ENCODE results near the gene NSMCE1. TPM values are rescaled to one million over a fixed set of nuclear protein-coding genes. Genes with fewer than 3 reads are reported as not detected.
"Not testable (repeated sequence)": the region's sequence is repeated elsewhere in the genome, so short reads cannot be mapped to it uniquely, and the experiment has no call there.

NSMCE1 gene
- total RNA-seq, 8 experiments from 2014 or later = 52.1 to 81.8 (median 59.5) TPM

DNA sequence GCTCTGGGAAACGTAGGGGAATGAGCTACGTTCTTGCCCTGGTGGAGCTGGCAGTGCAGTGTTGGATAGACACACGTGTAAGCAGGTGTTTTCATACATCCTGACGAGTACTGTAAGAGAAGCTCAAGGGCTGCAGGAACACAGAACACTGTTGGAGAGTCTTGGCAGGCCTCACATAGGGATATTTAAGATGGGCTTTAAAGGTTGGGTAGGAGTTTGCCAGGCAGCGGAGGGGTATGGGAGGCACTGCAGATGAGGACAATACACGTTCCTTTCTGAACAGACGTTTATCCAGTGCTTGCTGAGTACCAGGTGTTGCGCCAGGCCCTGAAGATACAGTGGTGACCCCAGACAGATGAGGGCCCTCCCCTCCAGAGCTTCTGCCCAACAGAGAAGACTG, 59.0 kb downstream of the NSMCE1 start:
- Histone ChIP-seq H3K4me1 (replicated peaks in 1 of 2) (peaks cover 3% of the 10 kb centered on the region in 2 donors), H3K27ac (no peak overlapping the region), H3K4me3 (no peak overlapping the region)
- in situ Hi-C loops (cut with MboI; ENCODE audit: low pct_unique_long_range_greater_than_20kb in 2 of 9, low sequenced_read_pairs in 9 of 9, unreplicated experiment in 9 of 9) = no loop called here
- 60 to 100% (median 90%) methylated on average over 1 to 6 of the region's 8 CpGs; no CpG with 5 or more reads in 4 of the 10 experiments for WGBS, 10 experiments
- ATAC-seq (replicated peaks in 6 of 8) = no peak

DNA sequence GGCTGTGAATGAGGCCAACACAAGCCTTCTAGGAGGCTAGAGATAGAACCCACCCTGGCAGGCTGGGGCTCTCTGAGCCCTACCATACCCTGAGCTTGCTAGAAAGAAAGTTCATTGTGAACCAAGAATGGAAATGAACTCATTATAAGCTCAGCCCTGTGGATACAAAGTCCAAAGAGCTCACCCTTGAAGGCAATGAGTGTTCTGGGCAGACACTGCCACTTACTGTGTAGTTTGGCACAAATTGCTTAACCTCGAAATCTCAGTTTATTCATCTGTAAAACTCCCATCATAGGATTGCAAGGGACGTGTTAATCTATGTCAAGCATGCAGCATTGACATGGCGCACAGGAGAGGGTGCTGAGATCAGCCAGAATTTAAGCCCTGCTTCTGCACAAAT, 59.8 kb downstream of the NSMCE1 start:
- in situ Hi-C loops (cut with MboI; ENCODE audit: low pct_unique_long_range_greater_than_20kb in 2 of 9, low sequenced_read_pairs in 9 of 9, unreplicated experiment in 9 of 9) = no loop called here
- peaks cover 5 to 6% of the 10 kb centered on the region in 2 donors for H3K4me1 ChIP-seq (replicated peaks in 1 of 2)
- 67 to 94% (median 83%) methylated on average over 1 to 3 of the region's 3 CpGs; no CpG with 5 or more reads in 3 of the 10 experiments for WGBS, 10 experiments
- H3K4me3 ChIP-seq = no peak overlapping the region
- H3K27ac ChIP-seq = no peak overlapping the region
- ATAC-seq (replicated peaks in 6 of 8) = no peak

DNA sequence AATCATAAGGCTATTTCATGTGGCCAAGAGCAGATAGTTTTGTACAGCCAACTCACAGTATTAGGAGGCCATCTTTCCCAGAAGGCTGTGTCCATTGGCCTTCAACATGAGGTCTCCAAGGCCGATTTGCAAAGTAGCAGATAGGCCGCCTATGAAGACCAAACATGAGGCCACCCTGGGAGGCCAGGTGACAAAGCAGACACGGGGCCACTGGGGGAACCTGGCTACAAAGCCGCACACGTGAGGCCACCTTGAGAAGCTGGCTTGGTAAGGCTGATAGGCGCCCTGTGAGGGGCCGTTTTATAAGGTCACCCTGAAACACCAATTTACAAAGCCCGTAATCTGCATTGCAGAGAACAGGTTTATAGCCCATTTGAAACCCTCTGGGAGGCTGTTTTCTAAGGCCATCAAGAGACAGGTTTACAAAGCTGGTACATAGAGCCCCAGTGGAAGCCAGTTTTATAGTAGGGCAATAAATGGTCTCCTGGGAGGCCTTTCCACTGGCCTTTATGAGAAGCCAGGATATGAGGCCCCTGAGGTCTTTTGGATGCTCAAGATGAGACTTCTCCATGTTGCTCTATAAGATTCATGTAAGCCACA, 60.4 kb downstream of the NSMCE1 start:
- H3K27ac ChIP-seq = no peak overlapping the region
- H3K4me1 ChIP-seq (replicated peaks in 1 of 2) = peaks cover 5 to 6% of the 10 kb centered on the region in 2 donors
- H3K4me3 ChIP-seq = no peak overlapping the region
- no peak for ATAC-seq (replicated peaks in 6 of 8)
- in situ Hi-C loops (cut with MboI; ENCODE audit: low pct_unique_long_range_greater_than_20kb in 2 of 9, low sequenced_read_pairs in 9 of 9, unreplicated experiment in 9 of 9) = no loop called here
- WGBS, 10 experiments = 60 to 90% (median 76%) methylated on average over 1 to 7 of the region's 8 CpGs; no CpG with 5 or more reads in 5 of the 10 experiments

DNA sequence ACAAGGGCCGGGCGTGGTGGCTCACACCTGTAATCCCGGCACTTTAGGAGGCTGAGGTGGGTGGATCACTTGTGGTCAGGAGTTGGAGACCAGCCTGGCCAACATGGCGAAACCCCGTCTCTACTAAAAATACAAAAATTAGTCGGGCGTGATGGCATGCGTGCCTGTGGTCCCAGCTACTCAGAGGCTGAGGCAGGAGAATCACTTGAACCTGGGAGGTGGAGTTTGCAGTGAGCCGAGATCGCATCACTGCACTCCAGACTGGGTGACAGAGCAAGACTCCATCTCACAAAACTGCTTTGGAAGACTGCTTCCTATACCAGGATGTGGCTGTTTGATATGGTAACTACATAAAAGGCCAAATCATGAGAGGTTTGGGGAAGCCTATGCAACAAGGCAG, 61.5 kb downstream of the NSMCE1 start:
- ATAC-seq (replicated peaks in 6 of 8); in situ Hi-C loops (cut with MboI; ENCODE audit: low pct_unique_long_range_greater_than_20kb in 2 of 9, low sequenced_read_pairs in 9 of 9, unreplicated experiment in 9 of 9); H3K27ac ChIP-seq; H3K4me1 ChIP-seq (replicated peaks in 1 of 2); H3K4me3 ChIP-seq: not testable (repeated sequence)
- 80 to 100% (median 89%) methylated on average over 1 to 7 of the region's 10 CpGs; no CpG with 5 or more reads in 5 of the 10 experiments for WGBS, 10 experiments

DNA sequence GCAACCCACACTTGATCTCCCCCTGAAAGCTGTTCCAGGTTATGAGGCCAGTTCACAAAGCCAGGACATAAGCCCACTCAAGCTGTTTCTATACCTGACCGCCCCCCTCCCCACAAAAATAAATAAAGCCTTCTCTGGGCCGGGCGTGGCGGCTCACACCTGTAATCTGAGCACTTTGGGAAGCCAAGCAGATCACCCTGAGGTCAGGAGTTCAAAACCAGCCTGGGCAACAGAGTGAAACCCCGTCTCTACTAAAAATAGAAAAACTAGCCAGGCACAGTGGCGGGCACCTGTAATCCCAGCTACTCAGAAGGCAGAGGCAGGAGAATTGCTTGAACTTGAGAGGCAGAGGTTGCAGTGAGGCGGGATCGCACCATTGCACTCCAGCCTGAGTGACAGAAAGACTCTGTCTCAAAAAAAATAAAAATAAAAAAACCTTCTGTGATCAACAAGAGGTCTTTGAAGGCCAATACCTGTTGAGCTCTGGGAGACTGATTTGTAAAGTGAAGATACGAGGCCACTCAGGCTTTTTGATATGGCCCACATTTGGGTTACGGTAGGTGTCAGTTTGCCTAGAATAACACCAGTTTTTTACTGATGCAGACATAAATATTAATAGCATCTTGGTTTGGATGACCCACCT, 63.0 kb downstream of the NSMCE1 start:
- in situ Hi-C loops (cut with MboI; ENCODE audit: low pct_unique_long_range_greater_than_20kb in 2 of 9, low sequenced_read_pairs in 9 of 9, unreplicated experiment in 9 of 9) = no loop called here
- Histone ChIP-seq H3K4me1 (replicated peaks in 1 of 2) (peaks cover 5 to 8% of the 10 kb centered on the region in 2 donors), H3K27ac (no peak overlapping the region), H3K4me3 (no peak overlapping the region)
- WGBS, 10 experiments = 92 to 100% (median 100%) methylated on average over 1 to 8 of the region's 10 CpGs; no CpG with 5 or more reads in 2 of the 10 experiments
- no peak for ATAC-seq (replicated peaks in 6 of 8)

DNA sequence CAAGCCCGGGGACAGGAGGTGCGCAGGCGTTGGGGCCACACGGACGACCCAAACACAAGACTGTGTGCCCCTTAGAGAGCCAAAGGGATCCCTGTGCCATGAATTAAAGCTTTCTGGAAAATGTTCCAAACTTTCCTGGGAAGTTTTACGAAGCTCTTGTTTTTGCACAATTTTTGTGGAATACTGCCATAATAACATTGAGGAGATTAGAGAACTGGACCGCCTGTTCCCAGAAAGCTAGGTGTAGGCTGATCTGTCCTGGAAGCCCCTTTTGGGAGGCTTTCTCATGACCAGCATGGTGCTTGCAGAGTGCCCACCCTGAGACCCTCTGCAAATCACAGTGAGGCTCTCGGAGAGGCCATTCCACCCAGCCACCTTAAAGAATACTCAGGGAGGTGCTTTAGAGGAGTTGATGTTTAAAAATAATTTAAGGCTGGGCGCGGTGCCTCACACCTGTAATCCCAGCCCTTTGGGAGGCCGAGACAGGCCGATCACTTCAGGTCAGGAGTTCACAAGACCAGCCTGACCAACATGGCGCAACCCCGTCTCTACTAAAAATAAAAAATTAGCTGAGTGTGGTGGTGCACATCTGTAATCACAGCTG, 64.2 kb downstream of the NSMCE1 start:
- in situ Hi-C loops (cut with MboI; ENCODE audit: low pct_unique_long_range_greater_than_20kb in 2 of 9, low sequenced_read_pairs in 9 of 9, unreplicated experiment in 9 of 9) = no loop called here
- ATAC-seq (replicated peaks in 6 of 8) = no peak
- 0 to 96% (median 60%) methylated on average over 1 to 7 of the region's 14 CpGs; no CpG with 5 or more reads in 1 of the 10 experiments for WGBS, 10 experiments

DNA sequence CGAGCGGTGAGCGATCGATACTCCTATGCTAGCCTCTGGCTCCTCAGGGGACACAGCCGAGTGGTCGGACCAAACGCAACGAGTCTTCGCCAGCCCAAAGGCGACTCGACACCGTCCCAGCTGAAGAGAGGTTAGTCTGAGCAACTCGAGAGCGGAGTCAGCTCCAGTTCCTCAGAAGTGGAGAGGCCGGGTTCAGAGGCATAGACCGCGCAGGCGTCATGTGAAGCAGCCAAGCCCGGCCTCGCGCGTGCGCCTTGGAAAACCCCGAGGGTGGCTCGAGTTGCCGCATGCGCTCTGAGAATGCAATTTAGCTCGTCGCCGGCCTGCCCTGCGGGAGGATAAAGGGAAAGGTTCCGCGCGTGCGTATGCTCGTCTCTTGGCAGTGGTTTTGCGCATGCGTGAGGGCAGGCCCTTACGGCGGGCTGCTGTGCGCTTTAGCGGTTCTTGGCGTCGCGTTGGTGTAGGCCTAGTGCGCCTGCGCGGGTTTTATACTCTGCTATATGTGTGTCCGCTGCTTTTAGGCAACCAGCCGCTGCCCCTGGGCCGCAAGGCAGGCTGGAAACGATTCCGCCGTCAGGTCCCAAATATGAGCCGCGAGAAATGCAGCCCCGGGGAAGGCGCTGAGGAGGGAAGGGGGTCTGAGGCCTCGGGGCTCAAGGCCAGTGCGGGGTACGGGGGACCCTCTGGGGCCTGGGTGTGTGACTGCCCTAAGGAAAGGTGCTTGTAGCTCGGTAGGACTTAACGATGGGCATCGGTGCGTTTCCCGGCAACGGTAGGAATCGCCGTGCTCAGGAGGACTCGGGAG, 64.9 kb downstream of the NSMCE1 start, which contains the start of gene KDM8:
Gene KDM8, plus strand, starts transcription at position 20 of the 805 bp plus-strand sequence. CDS start 6,598 bp downstream, outside the sequence.
- 0% methylated on average over 1 to 26 of the region's 70 CpGs; no CpG with 5 or more reads in 4 of the 10 experiments for WGBS, 10 experiments
- Histone ChIP-seq H3K4me3 (peak within 1 kb of the TSS; percentile 62 to 94 (median 71)), H3K4me1 (replicated peaks in 1 of 2) (peaks cover 5 to 8% of the 10 kb centered on the region in 2 donors), H3K27ac (peak within 1 kb of the TSS; percentile 94 to 99)
- ATAC-seq (replicated peaks in 6 of 8) = peak; percentile 86 to 96 (median 90)
- in situ Hi-C loops (cut with MboI; ENCODE audit: low pct_unique_long_range_greater_than_20kb in 2 of 9, low sequenced_read_pairs in 9 of 9, unreplicated experiment in 9 of 9) = no loop called here

More for the DNA sequence above, 64.2 kb downstream of the NSMCE1 start:
- H3K27ac ChIP-seq = peak overlapping the region; percentile 91 to 94
- peak overlapping the region; percentile 59 to 92 (median 67) for H3K4me3 ChIP-seq
- H3K4me1 ChIP-seq (replicated peaks in 1 of 2) = peaks cover 5 to 8% of the 10 kb centered on the region in 2 donors

DNA sequence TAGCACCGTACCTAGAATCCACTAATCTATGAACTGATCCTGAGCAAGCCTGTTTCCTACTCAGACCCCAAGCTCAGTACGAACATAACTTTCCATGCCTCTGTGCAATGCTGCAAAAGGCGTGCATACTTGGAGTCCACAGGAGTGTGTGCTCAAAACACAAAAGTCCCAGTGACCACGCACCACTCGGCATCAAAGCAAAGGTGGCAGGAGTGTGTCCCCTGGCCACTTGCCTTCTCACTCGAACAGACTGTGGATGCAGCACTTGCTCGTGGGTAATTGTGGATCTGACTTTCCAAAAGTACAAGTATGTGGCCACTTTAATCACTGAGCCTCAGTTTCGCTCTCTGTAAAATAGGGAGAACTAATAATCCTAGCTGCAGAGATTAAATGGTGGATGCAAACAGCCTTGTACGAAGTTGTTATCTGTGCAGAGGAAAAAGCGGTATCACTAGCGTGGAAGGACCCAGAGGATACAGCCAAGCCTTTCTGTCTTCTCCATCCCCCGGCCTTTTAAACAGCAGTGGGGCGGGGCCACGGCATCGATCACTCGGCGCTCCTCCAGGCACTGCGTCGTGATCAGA, 65.6 kb downstream of the NSMCE1 start:
- peak; percentile 62 to 78 (median 76) for ATAC-seq (replicated peaks in 6 of 8)
- in situ Hi-C loops (cut with MboI; ENCODE audit: low pct_unique_long_range_greater_than_20kb in 2 of 9, low sequenced_read_pairs in 9 of 9, unreplicated experiment in 9 of 9) = no loop called here
- H3K4me3 ChIP-seq = peak overlapping the region; percentile 62 to 94 (median 71)
- peaks cover 5 to 8% of the 10 kb centered on the region in 2 donors for H3K4me1 ChIP-seq (replicated peaks in 1 of 2)
- WGBS, 10 experiments = 0 to 65% (median 25%) methylated on average over 1 to 10 of the region's 19 CpGs
- peak overlapping the region; percentile 94 to 99 for H3K27ac ChIP-seq

DNA sequence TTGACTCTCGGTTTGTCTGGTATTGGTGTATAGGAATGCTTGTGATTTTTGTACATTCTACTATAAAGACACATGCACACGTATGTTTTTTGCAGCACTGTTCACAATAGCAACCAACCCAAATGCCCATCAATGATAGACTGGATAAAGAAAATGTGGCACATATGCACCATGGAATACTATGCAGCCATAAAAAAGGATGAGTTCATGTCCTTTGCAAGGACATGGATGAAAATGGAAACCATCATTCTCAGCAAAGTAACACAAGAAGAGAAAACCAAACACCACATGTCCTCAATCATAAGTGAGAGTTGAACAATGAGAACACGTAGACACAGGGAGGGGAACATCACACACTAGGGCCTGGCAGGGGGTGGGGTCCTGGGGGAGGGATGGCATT, 67.7 kb downstream of the NSMCE1 start:
- H3K4me3 ChIP-seq; H3K27ac ChIP-seq; in situ Hi-C loops (cut with MboI; ENCODE audit: low pct_unique_long_range_greater_than_20kb in 2 of 9, low sequenced_read_pairs in 9 of 9, unreplicated experiment in 9 of 9); H3K4me1 ChIP-seq (replicated peaks in 1 of 2); ATAC-seq (replicated peaks in 6 of 8): not testable (repeated sequence)
- 50 to 100% (median 83%) methylated on average over 1 to 3 of the region's 3 CpGs; no CpG with 5 or more reads in 5 of the 10 experiments for WGBS, 10 experiments

DNA sequence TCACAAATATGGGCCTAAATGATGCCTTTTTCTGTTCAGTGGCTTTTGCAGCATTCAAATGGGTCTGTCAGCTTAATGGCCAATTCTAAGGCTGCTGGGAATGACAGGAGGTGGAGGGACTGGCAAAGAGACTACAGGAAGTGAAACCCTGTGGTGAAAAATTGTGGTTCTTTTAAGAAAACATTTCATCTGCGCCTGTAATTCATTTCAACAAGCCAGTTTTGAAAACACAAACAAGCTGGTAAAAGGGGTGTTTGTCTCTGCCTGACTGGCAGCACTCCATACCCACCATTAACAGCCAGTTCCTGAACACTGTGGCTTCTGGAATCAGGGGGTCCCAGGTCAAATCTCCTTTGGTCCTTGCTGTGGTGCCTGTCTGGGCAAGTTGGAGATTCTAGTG, 68.8 kb downstream of the NSMCE1 start:
- H3K4me3 ChIP-seq = no peak overlapping the region
- in situ Hi-C loops (cut with MboI; ENCODE audit: low pct_unique_long_range_greater_than_20kb in 2 of 9, low sequenced_read_pairs in 9 of 9, unreplicated experiment in 9 of 9) = no loop called here
- H3K4me1 ChIP-seq (replicated peaks in 1 of 2) = peaks cover 3 to 6% of the 10 kb centered on the region in 2 donors
- ATAC-seq (replicated peaks in 6 of 8) = no peak
- 0 to 71% (median 40%) methylated on average over 1 of the region's 1 CpG; no CpG with 5 or more reads in 4 of the 10 experiments for WGBS, 10 experiments
- H3K27ac ChIP-seq = no peak overlapping the region

DNA sequence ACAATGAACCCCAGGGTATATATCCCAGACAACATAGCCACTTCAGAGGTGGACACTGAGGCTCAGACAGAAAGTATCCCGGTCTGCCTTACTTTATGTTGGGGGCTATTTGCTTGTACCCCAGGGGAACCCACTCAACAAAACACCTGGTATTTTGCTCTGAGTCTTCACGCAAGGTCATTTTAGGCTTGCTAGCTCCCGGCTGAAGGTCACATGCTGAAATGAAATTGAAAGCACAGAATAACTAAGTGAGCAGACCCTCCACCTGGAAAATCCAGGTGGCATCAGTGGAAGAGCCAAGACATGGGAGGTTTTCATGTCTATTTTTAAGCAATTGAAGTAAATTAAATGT, 69.4 kb downstream of the NSMCE1 start:
- H3K4me1 ChIP-seq (replicated peaks in 1 of 2) = peaks cover 0 to 2% of the 10 kb centered on the region in 2 donors
- 60 to 100% (median 94%) methylated on average over 1 to 3 of the region's 3 CpGs; no CpG with 5 or more reads in 2 of the 10 experiments for WGBS, 10 experiments
- no peak overlapping the region for H3K27ac ChIP-seq
- ATAC-seq (replicated peaks in 6 of 8) = no peak
- H3K4me3 ChIP-seq = no peak overlapping the region
- in situ Hi-C loops (cut with MboI; ENCODE audit: low pct_unique_long_range_greater_than_20kb in 2 of 9, low sequenced_read_pairs in 9 of 9, unreplicated experiment in 9 of 9) = no loop called here

DNA sequence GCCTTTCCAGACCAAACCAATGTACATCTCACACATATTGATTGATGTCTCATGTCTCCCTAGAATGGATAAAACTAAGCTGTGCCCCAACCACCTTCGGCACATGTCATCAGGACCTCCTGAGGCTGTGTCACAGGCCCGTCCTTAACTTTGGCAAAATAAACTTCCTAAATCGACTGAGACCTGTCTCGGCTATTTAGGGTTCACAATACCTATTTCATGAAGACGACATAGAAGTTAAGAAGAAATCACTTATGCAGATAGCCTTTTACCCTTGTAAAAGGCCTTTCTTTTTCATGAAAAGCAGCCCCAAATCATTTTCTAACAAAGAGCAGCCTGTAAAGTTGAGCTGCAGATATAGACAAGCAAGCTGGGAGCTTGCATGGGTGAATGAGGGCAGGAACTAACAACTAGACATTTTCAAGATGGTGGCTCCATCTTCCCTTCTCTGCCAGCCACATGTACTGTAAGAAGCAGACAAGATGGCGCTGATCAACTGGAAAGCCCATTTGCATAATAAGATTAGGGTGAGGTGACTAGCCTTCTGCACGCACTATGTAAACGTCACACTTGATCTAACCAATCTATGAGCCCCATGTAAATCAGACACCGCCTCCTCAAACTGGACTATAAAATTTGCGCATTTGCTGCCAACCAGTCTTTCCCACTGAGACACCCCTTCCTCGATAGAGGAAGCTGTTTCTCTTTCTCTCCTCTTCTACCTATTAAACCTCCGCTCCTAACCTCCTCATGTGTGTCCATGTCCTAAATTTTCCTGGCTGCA, 69.9 kb downstream of the NSMCE1 start:
- 60 to 95% (median 76%) methylated on average over 2 to 11 of the region's 12 CpGs for WGBS, 10 experiments
- no peak for ATAC-seq (replicated peaks in 6 of 8)

More for the DNA sequence above, 69.9 kb downstream of the NSMCE1 start:
- in situ Hi-C loops (cut with MboI; ENCODE audit: low pct_unique_long_range_greater_than_20kb in 2 of 9, low sequenced_read_pairs in 9 of 9, unreplicated experiment in 9 of 9) = no loop called here
- Histone ChIP-seq H3K27ac (no peak overlapping the region), H3K4me3 (no peak overlapping the region), H3K4me1 (replicated peaks in 1 of 2) (peaks cover 0 to 2% of the 10 kb centered on the region in 2 donors)

All from motor neuron (in vitro differentiated cells).